GM12801 (cell line): ENCODE measurements around the gene IRX3.

Source experiments
- CTCF ChIP-seq: IDR thresholded peaks from one replicate; pipeline ENCODE4 v1.5.1; 2011; ENCODE audit warnings: control low read depth; ENCODE audit not compliant: insufficient read length; ENCODE audit errors: extremely low read depth

Gene IRX3

DNA sequence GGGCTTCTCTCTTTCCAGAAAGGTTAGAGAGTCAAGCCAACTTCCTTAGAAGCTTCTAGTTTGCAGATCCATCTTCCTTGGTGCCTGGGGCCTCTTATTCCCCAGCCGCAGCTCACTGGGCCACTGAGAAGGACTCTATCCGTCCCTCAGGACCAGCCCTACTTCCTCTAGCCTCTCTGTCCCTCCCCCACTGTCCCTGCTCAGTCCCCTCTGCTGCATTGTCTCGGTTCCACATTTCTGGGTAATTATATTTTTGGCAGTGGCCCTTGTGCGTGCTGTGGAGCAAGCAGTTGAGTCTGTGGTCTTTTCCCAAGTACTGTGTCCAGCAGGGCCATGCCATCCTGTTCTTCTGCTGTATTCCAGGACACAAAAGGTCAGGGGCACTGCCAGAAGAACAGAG lies 17.8 kb downstream of the IRX3 start:
- no peak for TF ChIP-seq CTCF

DNA sequence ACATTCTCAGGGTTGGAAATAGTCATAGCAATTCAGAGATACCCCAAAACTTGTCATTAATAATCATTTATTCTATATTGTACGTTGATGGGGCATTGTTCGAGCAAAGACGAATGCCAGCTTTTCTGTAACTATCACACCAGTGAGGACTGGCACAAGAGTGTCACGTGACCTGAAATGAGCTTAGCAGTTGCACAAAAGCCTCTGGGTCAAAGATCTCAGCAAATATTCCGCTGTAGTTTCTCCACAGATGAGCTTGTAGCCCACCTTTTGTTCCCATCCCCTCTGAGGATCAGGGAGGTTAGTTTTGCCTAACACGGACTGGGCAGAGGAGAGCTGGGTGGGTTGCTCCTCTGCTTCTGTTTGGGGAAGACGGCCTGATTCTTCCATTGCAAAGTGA lies 18.2 kb downstream of the IRX3 start:
- no peak for TF ChIP-seq CTCF

DNA sequence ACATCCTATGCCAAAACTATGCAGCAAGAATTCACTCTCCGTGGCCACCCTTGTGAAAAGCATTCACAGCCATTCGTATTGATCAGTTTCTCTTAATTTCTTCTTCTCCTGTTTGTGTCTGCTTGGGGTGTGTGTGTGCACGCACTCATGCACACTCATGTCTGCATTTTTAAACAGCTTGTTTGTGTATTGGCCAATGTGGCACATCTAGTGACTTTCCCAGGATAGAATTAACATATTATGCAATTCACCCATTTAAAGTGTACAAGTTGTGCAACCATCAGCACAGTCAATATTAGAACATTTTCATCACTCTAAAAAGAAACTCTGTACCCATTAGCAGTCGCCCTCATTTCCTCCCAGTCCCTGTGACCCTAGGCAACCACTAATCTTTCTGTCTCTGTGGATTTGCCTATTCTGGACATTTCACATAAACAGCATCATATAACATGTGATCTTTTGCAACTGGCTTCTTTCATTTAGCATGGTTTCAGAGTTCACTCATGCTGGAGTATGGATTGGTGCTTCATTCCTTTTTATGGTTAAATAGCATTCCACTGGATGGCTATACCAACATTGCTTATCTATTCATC lies 20.1 kb downstream of the IRX3 start:
- no peak for TF ChIP-seq CTCF

GRCh38 chr16:54265575-54266107 lies 20.9 kb downstream of the IRX3 start:
- TF ChIP-seq CTCF = no peak

- no peak for TF ChIP-seq CTCF
Observed at GRCh38 chr16:54253118-54253517, 33.5 kb downstream of the IRX3 start.

GRCh38 chr16:54248863-54249710 lies 37.5 kb downstream of the IRX3 start:
- TF ChIP-seq CTCF = no peak

- no peak for TF ChIP-seq CTCF
Observed at GRCh38 chr16:54246454-54246821, 40.1 kb downstream of the IRX3 start.
